Hindlimb muscle (tissue), 1 donor: ENCODE results near the gene DDX49. TPM values are rescaled to one million over a fixed set of nuclear protein-coding genes. Genes with fewer than 3 reads are reported as not detected.

ENCODE experiments used
- DNase-seq: peaks from one replicate; pipeline ENCODE4 v3.0.0-alpha.2; 2013
- polyA plus RNA-seq: library from polyadenylated mRNA; unstranded; fragments of 120-200 nt; gene quantifications from one replicate; pipeline ENCODE4 v1.2.1, GENCODE V29; 2013; ENCODE audit not compliant: insufficient read length

DDX49 gene
- polyA plus RNA-seq, 1 donor: 40.2 TPM

- no peak for DNase-seq
Measured at GRCh38 chr19:18975869-18976268, 56.4 kb downstream of the DDX49 start.

Other genes with a start within 250 kb of the DDX49 start
- 19.2 TPM for gene CRTC1, start 236.0 kb upstream of the DDX49 start, polyA plus RNA-seq
- 2.0 TPM for gene COMP, start 128.4 kb upstream of the DDX49 start, polyA plus RNA-seq
- gene UPF1, start 87.8 kb upstream of the DDX49 start, polyA plus RNA-seq: 44.7 TPM
- 49.3 TPM for gene CERS1, start 23.6 kb upstream of the DDX49 start, polyA plus RNA-seq
- gene COPE, start 328 bp upstream of the DDX49 start, polyA plus RNA-seq: 84.2 TPM
- 80.1 TPM for gene HOMER3, start 21.5 kb downstream of the DDX49 start, polyA plus RNA-seq
- 62.8 TPM for gene SUGP2, start 113.8 kb downstream of the DDX49 start, polyA plus RNA-seq
- 29.7 TPM for gene ARMC6, start 113.9 kb downstream of the DDX49 start, polyA plus RNA-seq
- gene SLC25A42, start 144.3 kb downstream of the DDX49 start, polyA plus RNA-seq: 10.3 TPM
- gene TMEM161A, start 218.8 kb downstream of the DDX49 start, polyA plus RNA-seq: 21.8 TPM